Epidermal melanocyte (primary cell): Measurements from ENCODE around the gene CTCFL.
"Not testable (repeated sequence)": the region's sequence is repeated elsewhere in the genome, so short reads cannot be mapped to it uniquely, and the experiment has no call there.

Experiments used
- DNase-seq: peaks from one replicate; pipeline ENCODE4 v3.0.0; 2011; ENCODE audit warnings: low spot score; ENCODE audit not compliant: insufficient read length

CTCFL gene

DNA sequence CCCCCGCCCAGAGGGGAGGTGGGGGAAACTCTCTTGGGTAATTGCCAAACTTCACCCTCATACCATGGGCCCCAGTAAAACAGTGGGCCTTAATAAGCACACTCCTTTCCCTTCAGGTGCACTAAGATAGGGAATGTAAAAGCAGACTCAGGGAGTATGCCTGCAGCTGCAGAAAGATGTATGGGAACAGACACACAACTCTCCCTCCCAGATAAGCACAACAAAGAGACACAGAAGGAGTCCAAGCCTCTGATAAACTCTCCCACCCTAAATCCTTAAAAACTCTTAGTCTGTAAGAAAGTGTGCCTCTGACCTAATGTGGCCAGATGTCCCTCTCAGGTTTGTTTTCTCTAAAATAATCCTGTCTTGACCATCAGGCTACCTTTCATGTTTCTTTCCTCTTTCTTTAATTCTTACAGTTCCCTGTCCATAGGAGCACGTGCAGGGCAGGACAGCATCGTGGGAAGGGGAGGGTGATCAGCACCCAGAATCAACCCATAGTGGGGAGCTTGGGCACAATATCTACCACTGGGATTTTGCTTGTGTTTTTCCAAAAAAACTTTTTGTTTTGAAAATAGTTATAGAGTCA, 11.3 kb upstream of the CTCFL start:
- DNase-seq = no peak

DNA sequence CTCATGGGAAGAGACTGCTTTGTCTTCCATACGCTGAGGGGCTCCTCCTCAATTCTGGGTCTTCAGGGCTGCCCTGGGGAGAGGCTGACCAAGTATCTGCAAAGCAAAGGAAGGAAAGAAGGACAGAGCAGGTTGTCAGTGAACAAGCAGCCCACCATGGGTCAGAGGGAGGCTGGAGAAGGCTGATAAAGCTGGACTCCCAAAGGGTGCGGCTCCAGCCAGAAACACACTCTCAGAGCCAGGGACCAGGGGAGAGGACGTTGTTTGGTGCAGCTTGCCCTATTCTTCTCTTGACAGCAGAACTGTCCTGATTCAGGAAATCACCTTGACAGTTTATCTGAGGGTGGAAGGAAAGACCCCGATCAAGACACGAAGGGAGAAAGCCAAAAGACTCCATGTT, 10.4 kb upstream of the CTCFL start:
- DNase-seq = no peak

GRCh38 chr20:57532104-57532503, 7.2 kb upstream of the CTCFL start:
- DNase-seq = no peak

DNA sequence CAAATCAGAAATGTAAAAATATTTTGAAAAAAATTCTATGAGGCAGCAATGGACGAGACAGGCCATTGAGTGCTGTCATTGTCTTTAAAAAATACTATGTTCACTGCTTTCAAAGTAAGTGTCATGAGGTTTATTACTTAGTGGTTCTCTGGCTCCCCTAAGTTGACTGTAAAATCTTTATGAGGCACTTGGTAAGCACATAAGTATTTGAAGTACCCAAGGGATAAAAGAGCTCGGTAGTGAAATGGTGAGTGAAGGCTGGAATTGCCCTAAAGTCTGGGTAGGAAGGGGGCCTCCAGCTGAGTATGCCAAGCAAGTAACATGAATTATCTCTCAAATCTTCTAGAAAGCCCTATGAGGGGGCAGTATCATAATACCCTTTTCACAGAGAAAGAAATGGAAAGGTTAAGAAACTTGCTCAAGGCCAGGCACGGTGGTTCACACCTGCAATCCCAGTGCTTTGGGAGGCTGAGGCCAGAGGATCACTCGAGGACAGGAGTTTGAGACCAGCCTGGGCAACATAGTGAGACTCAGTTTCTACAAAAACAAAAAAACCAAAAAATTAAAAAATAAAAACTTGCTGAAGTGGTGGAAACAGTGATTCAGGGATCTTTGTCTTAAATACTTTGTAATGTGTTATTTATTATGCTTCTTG, 5.5 kb upstream of the CTCFL start:
- no peak for DNase-seq

GRCh38 chr20:57529810-57530209, 4.9 kb upstream of the CTCFL start:
- DNase-seq = no peak

DNA sequence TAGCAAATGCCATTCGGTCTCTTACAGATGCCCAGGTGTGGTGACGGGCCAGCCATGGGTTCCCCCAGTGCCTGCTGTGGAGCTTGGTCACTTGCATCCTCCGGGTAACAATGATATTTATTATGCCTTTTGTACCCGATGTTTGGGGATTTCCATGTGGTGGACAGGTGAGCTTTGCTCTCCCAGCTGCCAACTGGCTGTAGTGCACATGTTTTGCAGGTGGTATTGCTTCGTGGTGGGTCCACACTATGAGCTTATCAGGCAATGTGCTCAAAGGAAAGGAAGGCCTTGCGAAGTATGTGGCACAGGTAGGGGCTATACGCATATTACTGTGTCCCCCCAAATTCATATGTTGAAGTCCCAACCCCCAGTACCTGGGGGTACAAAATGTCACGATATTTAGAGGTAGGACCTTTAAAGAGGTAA, 4.2 kb upstream of the CTCFL start:
- no peak for DNase-seq

DNA sequence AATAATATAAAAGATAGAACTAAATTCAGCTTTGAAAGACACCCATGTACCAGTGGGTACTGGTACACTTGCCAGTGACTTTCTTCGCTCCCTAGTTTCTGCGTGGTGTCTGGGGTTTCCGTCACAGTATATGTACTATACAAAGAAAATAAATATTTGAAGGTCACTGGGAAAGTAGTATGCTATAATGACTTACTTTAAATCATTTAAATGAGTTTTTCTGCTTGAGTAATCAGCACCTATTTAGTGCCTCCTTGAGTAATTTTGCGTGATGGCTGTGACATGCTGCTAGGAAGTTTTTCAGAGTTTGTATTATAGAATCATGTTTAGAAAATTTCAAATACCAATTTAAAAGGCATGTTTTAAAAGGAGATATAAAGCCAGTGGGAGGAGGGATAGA, 3.2 kb upstream of the CTCFL start:
- no peak for DNase-seq

DNA sequence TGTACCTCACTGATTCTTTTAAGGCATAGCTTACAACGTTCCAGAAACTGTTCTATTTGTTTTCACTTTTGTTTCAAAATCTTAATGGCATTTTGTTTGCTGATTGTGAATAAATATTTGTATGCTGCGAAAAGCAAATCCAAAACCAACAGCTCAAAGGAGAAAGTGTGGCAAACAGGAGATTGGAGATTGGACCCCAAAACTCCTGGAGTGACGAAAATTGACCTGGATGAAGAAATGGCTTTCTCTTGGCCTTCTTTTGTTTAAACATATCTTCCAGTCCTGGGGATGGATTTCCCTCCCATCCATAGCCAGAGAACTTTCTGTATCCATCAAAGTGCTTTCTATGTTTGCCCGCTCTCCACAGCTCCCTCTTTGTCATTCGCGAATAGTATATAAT, 2.8 kb upstream of the CTCFL start:
- DNase-seq = no peak

DNA sequence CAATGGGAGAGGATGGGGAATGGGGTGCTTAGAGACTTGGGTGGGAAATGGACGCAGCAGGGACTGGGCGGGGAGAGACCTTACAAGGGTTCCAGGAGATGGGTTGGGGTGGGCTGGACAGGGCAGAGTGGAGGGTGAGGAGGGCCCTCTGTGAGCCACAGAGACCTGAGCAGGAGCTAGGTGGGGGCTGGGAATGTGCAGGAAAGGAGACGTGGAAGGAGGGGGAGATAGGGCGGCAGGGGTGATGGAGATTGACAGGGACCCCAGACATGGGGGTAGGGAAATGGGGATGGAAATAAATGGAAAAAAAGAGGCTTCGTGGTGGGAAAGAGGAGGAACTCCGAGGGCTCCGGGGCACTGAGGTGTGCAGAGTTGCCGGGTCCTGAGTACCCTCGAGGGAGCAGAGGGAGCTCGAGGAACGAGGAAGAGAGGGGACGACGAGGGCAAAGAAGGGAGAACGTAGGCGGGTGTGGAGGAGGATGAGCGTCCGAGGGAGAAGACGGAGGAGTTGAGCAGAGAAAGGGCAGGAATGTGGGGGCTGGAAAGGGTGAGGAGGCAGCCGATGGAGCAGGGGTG, 2.0 kb upstream of the CTCFL start:
- DNase-seq = no peak

- no peak for DNase-seq
These were observed 1.3 kb upstream of the CTCFL start for GRCh38 chr20:57526087-57526884.

DNA sequence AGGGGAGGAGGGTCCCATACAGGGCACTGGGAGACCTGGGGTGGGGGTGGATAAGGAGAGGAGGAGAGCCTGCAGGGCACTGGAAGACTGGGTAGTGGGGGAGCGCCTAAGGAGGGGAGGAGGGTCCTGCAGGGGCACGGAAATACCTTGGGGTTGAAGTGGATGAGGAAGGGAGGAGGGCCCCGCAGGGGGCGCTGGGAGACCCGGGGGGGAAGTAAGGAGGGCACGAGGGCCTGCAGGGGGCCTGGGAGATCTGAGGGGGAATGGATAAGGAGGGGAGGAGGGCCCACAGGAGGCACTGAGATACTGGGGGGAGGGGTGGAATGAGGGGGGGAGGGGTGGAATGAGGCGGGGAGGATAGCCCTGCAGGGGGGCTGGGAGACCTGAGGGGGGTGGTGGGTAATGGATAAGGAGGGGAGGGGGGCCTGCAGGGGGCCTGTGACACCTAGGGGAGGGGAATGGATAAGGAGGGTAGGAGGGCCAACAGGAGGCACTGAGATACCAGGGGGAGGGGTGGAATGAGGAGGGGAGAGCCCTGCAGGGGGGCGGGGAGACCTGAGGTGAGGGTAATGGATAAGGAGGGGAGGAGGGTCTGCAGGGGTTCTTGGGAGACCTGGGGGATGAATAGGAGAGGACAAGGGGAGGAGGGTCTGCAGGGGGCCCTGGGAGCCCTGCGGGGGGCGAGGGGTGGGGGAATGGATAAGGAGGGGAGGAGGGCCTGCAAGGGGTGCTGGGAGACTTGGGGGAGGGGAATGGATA, 567 bp upstream of the CTCFL start:
- DNase-seq = no peak

GRCh38 chr20:57523782-57524181, 1.2 kb downstream of the CTCFL start:
- no peak for DNase-seq

DNA sequence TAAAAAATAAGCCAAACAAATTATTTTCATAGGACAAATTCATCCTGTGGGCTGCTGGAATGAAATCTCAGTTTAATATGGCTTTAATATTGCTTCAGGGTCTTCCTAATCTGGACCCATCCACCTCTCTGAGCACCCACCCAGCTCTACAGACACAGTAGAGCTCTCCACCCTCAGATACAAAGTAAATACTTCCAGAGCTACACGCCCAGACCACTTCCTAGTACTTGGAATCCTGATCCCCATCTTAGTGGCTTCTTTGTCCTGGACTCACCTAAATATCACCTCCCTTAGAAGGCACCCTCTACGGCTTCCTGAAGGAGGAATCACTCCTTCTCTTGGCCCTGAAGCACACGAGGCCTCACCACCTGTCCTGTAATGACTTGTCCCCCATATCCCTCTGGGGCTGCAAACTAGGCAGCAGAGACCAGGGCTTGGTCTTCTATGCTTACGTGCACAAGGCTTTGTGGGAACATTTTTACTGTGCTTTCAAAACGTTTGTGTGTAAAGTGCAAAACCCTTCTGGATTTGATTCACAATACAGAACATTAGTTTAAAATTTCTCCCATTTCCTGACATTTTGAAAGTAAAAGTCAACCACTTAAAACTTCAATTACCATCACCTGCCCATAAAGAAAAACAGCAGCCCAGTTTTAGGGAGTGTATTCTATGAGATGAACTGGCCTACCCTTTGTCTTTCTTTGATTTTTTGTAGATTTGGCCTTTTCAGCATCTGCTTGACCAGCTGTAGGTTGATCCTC, 2.4 kb downstream of the CTCFL start:
- no peak for DNase-seq

GRCh38 chr20:57517904-57518303, 7.0 kb downstream of the CTCFL start:
- no peak for DNase-seq

- peak; percentile 77 for DNase-seq
These were observed 10.6 kb downstream of the CTCFL start for GRCh38 chr20:57514273-57514751.

DNA sequence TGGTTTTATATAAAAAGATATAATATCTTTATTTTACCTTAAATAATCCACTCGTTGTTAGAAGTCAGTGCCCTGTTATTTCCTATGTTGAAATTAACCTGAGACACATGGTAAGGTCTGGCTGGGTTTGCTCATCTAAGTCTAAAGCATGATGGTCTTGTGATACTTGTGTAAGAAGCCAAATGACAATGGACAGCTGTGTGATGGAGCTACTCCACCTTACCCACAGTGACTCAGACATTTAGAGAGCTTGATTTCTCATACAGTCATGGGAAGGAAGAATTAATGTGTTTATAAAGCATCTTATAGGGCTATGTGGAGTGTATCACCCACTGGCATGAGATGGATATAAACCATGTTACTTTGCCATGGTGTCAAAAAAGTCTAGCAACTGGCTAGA, 11.7 kb downstream of the CTCFL start:
- DNase-seq = no peak

- no peak for DNase-seq
These were observed 12.5 kb downstream of the CTCFL start for GRCh38 chr20:57512432-57512831.

- not testable (repeated sequence) for DNase-seq
These were observed 13.2 kb downstream of the CTCFL start for GRCh38 chr20:57511709-57512108.

DNA sequence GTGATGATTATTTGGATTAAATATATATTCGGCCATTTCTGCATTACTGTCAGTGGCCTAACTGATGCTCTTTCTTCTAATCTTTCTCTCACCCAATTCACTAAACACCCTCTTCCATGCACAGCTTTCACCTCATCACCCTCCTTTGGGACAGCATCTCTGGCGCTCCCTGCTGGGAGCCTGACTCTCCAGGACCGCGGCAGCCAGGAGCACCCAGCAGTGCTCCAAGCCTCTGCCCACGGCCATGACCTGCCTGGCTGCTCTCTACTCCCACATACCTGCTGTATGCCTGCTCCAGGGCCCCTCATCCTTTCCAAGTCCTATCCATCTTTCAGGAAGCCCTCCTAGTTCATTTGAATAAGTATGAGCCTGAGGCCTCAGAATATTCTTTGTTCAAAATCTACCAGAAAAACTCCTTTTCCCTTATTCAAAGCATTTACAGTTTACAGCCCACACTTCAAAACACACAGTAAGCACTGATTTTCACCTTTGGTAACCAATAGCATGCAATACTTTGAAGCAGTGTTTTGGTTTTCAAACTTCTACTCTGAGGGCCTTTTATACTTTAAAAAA, 15.2 kb downstream of the CTCFL start:
- no peak for DNase-seq

GRCh38 chr20:57508831-57509230, 16.1 kb downstream of the CTCFL start:
- DNase-seq = no peak
